Activated CD8-positive, alpha-beta T cell treated with anti-CD3 and anti-CD28 coated beads for 36 hours (primary cell): ENCODE results near the gene PCCA. TPM values are rescaled to one million over a fixed set of nuclear protein-coding genes. Genes with fewer than 3 reads are reported as not detected.

Experiments used
- ATAC-seq: fragments of 200-7000 bp; cut with Tn5 transposase; one replicate; pipeline ENCODE4 v1.10.0; 2021; ENCODE audit warnings: mild to moderate bottlenecking, moderate library complexity
- CTCF ChIA-PET: fragments of 350-600 bp; sonication (Branson Sonifier 250); formaldehyde crosslinking; loops from one replicate; lab custom pipeline; 2021; ENCODE audit warnings: antibody characterized with exemption; lab: Charles Lee
- POLR2A ChIA-PET: fragments of 350-600 bp; sonication (Branson Sonifier 250); formaldehyde crosslinking; loops from one replicate; lab custom pipeline; 2021; ENCODE audit warnings: antibody characterized with exemption; lab: Charles Lee
- DNase-seq: peaks from one replicate; pipeline ENCODE4 v3.0.0-alpha.2; 2020
- H3K27ac Mint-ChIP-seq: one replicate; pipeline ENCODE4 v1.8.0; 2021; ENCODE audit warnings: mild to moderate bottlenecking, mixed read lengths
- H3K27me3 Mint-ChIP-seq: one replicate; pipeline ENCODE4 v1.8.0; 2021; ENCODE audit warnings: mixed read lengths
- H3K36me3 Mint-ChIP-seq: one replicate; pipeline ENCODE4 v1.8.0; 2021; ENCODE audit warnings: low read depth, mixed read lengths
- H3K4me1 Mint-ChIP-seq: one replicate; pipeline ENCODE4 v1.8.0; 2021; ENCODE audit warnings: low read depth, mixed read lengths
- H3K4me3 Mint-ChIP-seq: one replicate; pipeline ENCODE4 v1.8.0; 2021; ENCODE audit warnings: mild to moderate bottlenecking, moderate library complexity, mixed read lengths
- H3K9me3 Mint-ChIP-seq: one replicate; pipeline ENCODE4 v1.8.0; 2021; ENCODE audit warnings: mixed read lengths
- CTCF ChIP-seq: fragments of 200-600 bp; IDR thresholded peaks from one replicate; pipeline ENCODE4 v1.8.0; 2022; ENCODE audit warnings: antibody characterized with exemption, mild to moderate bottlenecking
- intact Hi-C: fragments of 100-400 bp; cut with micrococcal nuclease; formaldehyde crosslinking; loops from one replicate; pipeline ENCODE4 v1.10.0; 2022
- total RNA-seq, 2 experiments: library from RNA; stranded (reverse); gene quantifications; one replicate each; pipeline ENCODE4 v1.2.3, GENCODE V29; 2021

The PCCA gene
- total RNA-seq, 2 experiments from 2014 or later, result 8.4 to 9.2 TPM

- Mint-ChIP-seq H3K27ac (no peak overlapping the region), H3K27me3 (no peaks in the 10 kb centered on the region), H3K9me3 (no peaks in the 10 kb centered on the region), H3K4me1 (no peaks in the 10 kb centered on the region), H3K4me3 (no peak overlapping the region), H3K36me3 (peaks cover 6% of the 10 kb centered on the region)
- POLR2A ChIA-PET, result no interaction called here
- intact Hi-C loops, result no loop called here
- no peak for DNase-seq
- TF ChIP-seq CTCF, result no peak
- no peak for ATAC-seq
- CTCF ChIA-PET, result no interaction called here
Measured at GRCh38 chr13:100347968-100348367, 259.1 kb downstream of the PCCA start.

GRCh38 chr13:100349594-100349993 is 260.7 kb downstream of the PCCA start:
- intact Hi-C loops, result no loop called here
- POLR2A ChIA-PET, result no interaction called here
- DNase-seq, result no peak
- Mint-ChIP-seq H3K4me1 (no peaks in the 10 kb centered on the region), H3K27ac (no peak overlapping the region), H3K36me3 (peaks cover 3% of the 10 kb centered on the region), H3K27me3 (no peaks in the 10 kb centered on the region), H3K9me3 (no peaks in the 10 kb centered on the region), H3K4me3 (no peak overlapping the region)
- no peak for TF ChIP-seq CTCF
- CTCF ChIA-PET, result no interaction called here
- no peak for ATAC-seq

DNA sequence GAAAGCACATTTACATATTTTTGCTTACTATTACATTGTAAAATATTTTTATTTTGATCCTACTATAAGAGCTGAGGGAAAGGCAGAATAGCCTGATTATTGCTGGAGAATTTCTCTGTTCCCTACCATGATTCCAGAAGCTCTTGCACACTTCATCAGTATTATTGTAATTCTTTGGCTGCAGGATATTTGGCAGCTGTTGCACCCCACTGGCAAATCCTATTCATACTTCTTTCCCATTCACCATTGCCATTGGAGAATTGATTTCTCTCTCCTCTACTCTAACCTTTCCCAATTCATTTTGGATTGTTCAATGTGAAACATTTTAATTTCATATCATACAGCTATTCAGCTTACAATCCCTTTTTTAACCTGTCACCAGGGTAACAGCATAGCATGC is 261.7 kb downstream of the PCCA start:
- no peak overlapping the region for H3K4me3 Mint-ChIP-seq
- CTCF ChIA-PET, result no interaction called here
- no peaks in the 10 kb centered on the region for H3K9me3 Mint-ChIP-seq
- H3K27me3 Mint-ChIP-seq, result no peaks in the 10 kb centered on the region
- H3K4me1 Mint-ChIP-seq, result no peaks in the 10 kb centered on the region
- no peak overlapping the region for H3K27ac Mint-ChIP-seq
- TF ChIP-seq CTCF, result no peak
- peaks cover 4% of the 10 kb centered on the region for H3K36me3 Mint-ChIP-seq
- no peak for ATAC-seq
- DNase-seq, result no peak
- POLR2A ChIA-PET, result no interaction called here
- intact Hi-C loops, result no loop called here

DNA sequence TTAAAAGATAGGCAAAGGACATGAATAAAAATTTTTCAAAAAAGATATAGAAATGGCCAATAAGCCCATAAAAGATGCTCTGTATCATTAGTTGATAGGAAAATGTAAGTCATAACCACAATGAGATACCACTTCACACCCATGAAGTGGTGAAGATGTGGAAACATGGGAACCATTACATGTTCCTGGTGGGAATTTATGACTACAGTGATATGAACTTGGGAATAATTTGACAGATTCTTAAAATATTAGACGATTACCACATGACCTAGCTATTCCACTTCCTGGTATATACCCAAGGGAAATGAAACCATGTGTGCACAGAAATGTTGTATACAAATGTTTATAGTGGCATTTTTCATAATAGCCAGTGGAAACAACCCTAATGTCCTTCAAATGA is 267.5 kb downstream of the PCCA start:
- H3K36me3 Mint-ChIP-seq, result peaks cover 1% of the 10 kb centered on the region
- no peak overlapping the region for H3K4me3 Mint-ChIP-seq
- no peaks in the 10 kb centered on the region for H3K9me3 Mint-ChIP-seq
- ChIA-PET POLR2A (no interaction called here), CTCF (no interaction called here)
- DNase-seq, result no peak
- H3K27me3 Mint-ChIP-seq, result no peaks in the 10 kb centered on the region
- no peak for ATAC-seq
- intact Hi-C loops, result no loop called here
- H3K27ac Mint-ChIP-seq, result no peak overlapping the region
- H3K4me1 Mint-ChIP-seq, result no peaks in the 10 kb centered on the region
- TF ChIP-seq CTCF, result no peak

GRCh38 chr13:100356889-100357288 is 268.0 kb downstream of the PCCA start:
- ChIA-PET CTCF (no interaction called here), POLR2A (no interaction called here)
- Mint-ChIP-seq H3K36me3 (peaks cover 1% of the 10 kb centered on the region), H3K4me1 (no peaks in the 10 kb centered on the region), H3K4me3 (no peak overlapping the region), H3K9me3 (no peaks in the 10 kb centered on the region), H3K27ac (no peak overlapping the region), H3K27me3 (no peaks in the 10 kb centered on the region)
- no peak for TF ChIP-seq CTCF
- ATAC-seq (no peak), DNase-seq (no peak)
- intact Hi-C loops, result no loop called here
